ENCODE measurements around the gene CCDC68. TPM values are rescaled to one million over a fixed set of nuclear protein-coding genes. Genes with fewer than 3 reads are reported as not detected.

The CCDC68 gene
- total RNA-seq, 6 donors from 2014 or later = 12.4 to 37.7 (median 26.2) TPM

DNA sequence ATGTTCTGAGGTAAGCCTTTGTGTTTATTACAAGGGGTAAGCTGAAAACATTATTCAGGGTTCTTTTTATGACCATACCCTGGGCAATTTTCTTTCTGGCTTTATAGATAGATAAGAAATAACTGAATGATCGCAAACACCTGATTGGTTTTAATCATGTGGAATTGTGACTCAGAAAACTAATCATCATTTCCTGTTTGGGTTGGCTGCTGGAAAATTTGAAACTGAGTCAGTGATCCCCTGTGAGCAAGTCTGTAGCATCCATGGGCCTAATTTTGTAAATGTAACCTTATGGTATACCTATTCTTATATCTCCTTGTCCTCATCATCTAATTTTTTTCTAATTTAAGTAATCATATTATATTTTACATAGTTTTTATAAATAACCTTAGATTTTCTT, 34.3 kb downstream of the CCDC68 start:
- Histone ChIP-seq H3K36me3 (peaks cover 0 to 61% (median 0%) of the 10 kb centered on the region in 4 donors), H3K27me3 (no peaks in the 10 kb centered on the region), H3K9me3 (no peaks in the 10 kb centered on the region), H3K27ac (no peak overlapping the region), H3K4me3 (no peak overlapping the region), H3K4me1 (peaks cover 0 to 5% (median 0%) of the 10 kb centered on the region in 4 donors)
- no peak for DNase-seq
- WGBS, 2 donors = 89 to 97% methylated on average over 1 of the region's 1 CpG
- ATAC-seq (ENCODE audit: low FRiP score in 2 of 2) = no peak
- TF ChIP-seq POLR2AphosphoS5 (IDR thresholded peaks at IDR 0.05) (no peak), POLR2A (IDR thresholded peaks at IDR 0.05) (no peak), EP300 (IDR thresholded peaks at IDR 0.05) (no peak)
- TF ChIP-seq, protein P1, sequence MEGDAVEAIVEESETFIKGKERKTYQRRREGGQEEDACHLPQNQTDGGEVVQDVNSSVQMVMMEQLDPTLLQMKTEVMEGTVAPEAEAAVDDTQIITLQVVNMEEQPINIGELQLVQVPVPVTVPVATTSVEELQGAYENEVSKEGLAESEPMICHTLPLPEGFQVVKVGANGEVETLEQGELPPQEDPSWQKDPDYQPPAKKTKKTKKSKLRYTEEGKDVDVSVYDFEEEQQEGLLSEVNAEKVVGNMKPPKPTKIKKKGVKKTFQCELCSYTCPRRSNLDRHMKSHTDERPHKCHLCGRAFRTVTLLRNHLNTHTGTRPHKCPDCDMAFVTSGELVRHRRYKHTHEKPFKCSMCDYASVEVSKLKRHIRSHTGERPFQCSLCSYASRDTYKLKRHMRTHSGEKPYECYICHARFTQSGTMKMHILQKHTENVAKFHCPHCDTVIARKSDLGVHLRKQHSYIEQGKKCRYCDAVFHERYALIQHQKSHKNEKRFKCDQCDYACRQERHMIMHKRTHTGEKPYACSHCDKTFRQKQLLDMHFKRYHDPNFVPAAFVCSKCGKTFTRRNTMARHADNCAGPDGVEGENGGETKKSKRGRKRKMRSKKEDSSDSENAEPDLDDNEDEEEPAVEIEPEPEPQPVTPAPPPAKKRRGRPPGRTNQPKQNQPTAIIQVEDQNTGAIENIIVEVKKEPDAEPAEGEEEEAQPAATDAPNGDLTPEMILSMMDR (IDR thresholded peaks at IDR 0.05) = no peak

DNA sequence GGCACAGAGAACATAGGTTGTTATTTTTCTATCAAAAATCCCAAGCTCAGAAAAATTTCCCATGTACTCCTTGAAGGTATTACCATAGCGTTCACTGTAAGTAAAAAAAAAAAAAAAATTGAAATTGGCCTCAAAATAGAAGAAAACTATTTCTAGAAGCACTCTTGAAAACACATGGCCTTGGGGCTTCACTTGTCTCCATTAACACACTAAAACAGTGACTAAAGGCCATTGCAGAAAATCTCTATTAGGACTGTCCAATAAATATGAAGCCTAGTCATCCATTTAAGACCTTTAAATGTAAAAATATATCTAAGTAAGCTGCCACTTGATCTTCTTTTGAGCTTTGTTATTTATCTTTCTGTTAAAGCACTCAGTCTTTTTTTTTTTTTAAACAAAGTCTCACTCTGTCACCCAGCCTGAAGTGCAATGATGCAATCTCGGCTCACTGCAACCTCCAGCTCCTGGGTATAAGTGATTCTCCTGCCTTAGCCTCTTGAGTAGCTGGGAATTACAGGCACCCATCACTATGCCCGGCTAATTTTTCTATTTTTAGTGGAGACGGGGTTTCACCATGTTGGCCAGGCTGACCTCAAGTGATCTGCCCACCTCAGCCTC, 35.8 kb downstream of the CCDC68 start:
- DNase-seq = peak in 1 of 2 donors; percentile 83
- no peak for ATAC-seq (ENCODE audit: low FRiP score in 2 of 2)
- peaks cover 0 to 64% (median 0%) of the 10 kb centered on the region in 4 donors for H3K36me3 ChIP-seq

DNA sequence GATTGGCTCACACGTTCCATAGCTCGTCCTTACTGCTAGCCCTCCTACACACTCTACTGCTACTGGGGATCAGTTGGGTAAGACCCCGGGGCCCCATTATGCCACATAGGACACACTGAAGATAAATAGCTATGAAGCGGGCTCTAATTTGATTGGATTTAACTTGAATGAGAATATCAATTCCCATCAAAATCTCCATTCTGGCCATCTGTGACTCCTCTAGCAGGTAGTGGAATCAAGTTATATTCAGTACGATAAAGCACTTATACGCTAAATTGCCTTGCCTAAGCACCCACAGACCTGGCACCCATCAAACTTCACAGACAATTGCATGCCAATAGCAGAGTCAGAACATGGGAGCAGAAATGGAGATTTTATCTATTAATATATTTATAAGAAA, 39.8 kb downstream of the CCDC68 start:
- TF ChIP-seq POLR2A (IDR thresholded peaks at IDR 0.05) (no peak), POLR2AphosphoS5 (IDR thresholded peaks at IDR 0.05) (no peak), EP300 (IDR thresholded peaks at IDR 0.05) (no peak)
- TF ChIP-seq, protein P1 (IDR thresholded peaks at IDR 0.05) = no peak
- no peak for ATAC-seq (ENCODE audit: low FRiP score in 2 of 2)
- no peak overlapping the region for H3K27ac ChIP-seq
- no peaks in the 10 kb centered on the region for H3K9me3 ChIP-seq
- DNase-seq = no peak
- H3K27me3 ChIP-seq = no peaks in the 10 kb centered on the region
- peaks cover 0 to 70% (median 5%) of the 10 kb centered on the region in 4 donors for H3K36me3 ChIP-seq
- peaks cover 0 to 5% (median 0%) of the 10 kb centered on the region in 4 donors for H3K4me1 ChIP-seq
- WGBS, 2 donors = 93 to 96% methylated on average over 6 of the region's 6 CpGs
- H3K4me3 ChIP-seq = no peak overlapping the region

More for the DNA sequence above, 35.8 kb downstream of the CCDC68 start:
- 64 to 67% methylated on average over 4 of the region's 4 CpGs for WGBS, 2 donors
- Histone ChIP-seq H3K27me3 (no peaks in the 10 kb centered on the region), H3K9me3 (no peaks in the 10 kb centered on the region), H3K4me3 (no peak overlapping the region), H3K27ac (no peak overlapping the region), H3K4me1 (peaks cover 0 to 5% (median 0%) of the 10 kb centered on the region in 4 donors)
- TF ChIP-seq POLR2AphosphoS5 (IDR thresholded peaks at IDR 0.05) = no peak
- no peak for TF ChIP-seq POLR2A (IDR thresholded peaks at IDR 0.05)
- TF ChIP-seq, protein P1 (IDR thresholded peaks at IDR 0.05) = no peak
- no peak for TF ChIP-seq EP300 (IDR thresholded peaks at IDR 0.05)

DNA sequence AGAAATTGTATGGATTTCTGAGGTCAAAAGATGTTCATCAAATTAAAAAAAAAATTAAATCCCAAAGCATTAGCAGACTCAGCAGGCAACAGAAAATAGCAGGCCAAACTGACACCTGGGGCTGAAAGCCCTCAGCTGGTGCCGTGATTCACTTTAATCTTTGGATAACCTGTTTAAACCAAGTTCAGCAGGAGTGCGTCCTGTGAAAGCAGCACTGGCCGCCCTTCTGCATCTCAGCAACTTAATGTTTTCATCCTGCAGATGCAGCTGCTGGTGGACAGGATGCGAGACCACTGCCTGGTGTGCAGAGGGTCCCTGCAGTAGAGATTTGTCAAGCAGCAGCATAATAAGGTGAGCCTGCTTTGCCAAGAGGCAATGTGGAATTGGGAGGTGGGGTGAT, 41.2 kb downstream of the CCDC68 start:
- Histone ChIP-seq H3K27ac (no peak overlapping the region), H3K4me3 (no peak overlapping the region), H3K9me3 (no peaks in the 10 kb centered on the region), H3K36me3 (peaks cover 0 to 80% (median 5%) of the 10 kb centered on the region in 4 donors), H3K27me3 (no peaks in the 10 kb centered on the region), H3K4me1 (peaks cover 0 to 2% (median 0%) of the 10 kb centered on the region in 4 donors)
- WGBS, 2 donors = 92 to 100% methylated on average over 2 to 4 of the region's 4 CpGs
- DNase-seq (no peak), ATAC-seq (ENCODE audit: low FRiP score in 2 of 2) (no peak)
- no peak for TF ChIP-seq POLR2A (IDR thresholded peaks at IDR 0.05)
- TF ChIP-seq POLR2AphosphoS5 (IDR thresholded peaks at IDR 0.05) = no peak
- TF ChIP-seq, protein P1 (IDR thresholded peaks at IDR 0.05) = no peak
- no peak for TF ChIP-seq EP300 (IDR thresholded peaks at IDR 0.05)

DNA sequence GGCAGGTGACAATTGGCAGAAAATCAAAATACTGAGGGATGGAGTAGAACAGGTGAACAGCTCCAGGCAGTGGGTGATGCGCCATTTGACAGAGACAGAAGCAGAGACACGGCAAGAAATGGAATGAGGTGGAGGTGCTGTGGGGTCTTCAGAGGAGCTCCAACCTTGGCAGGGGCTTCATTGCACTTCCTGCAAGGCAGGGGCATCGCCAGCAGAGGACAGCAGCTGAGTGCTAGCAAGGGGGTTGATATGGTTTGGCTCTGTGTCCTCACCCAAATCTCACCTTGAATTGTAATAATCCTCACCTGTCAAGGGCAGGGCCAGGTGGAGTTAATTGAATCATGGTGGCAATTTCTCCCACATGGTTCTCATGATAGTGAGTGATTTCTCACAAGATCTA, 42.8 kb downstream of the CCDC68 start:
- WGBS, 2 donors = 82 to 88% methylated on average over 3 of the region's 3 CpGs
- Histone ChIP-seq H3K27ac (no peak overlapping the region), H3K4me1 (no peaks in the 10 kb centered on the region), H3K9me3 (no peaks in the 10 kb centered on the region), H3K36me3 (peaks cover 0 to 82% (median 6%) of the 10 kb centered on the region in 4 donors), H3K4me3 (no peak overlapping the region), H3K27me3 (no peaks in the 10 kb centered on the region)
- ATAC-seq (ENCODE audit: low FRiP score in 2 of 2) = no peak
- no peak for DNase-seq
- TF ChIP-seq POLR2AphosphoS5 (IDR thresholded peaks at IDR 0.05) (no peak), POLR2A (IDR thresholded peaks at IDR 0.05) (no peak), EP300 (IDR thresholded peaks at IDR 0.05) (no peak)
- TF ChIP-seq, protein P1 (IDR thresholded peaks at IDR 0.05) = no peak

All from upper lobe of left lung (tissue), 6 donors.